Measurements from ENCODE around the gene PRKCB. TPM values are rescaled to one million over a fixed set of nuclear protein-coding genes. Genes with fewer than 3 reads are reported as not detected.

PRKCB gene
- total and polyA plus RNA-seq, 2 of the 8 experiments (the other 6 are each of a cell fraction or from before 2014, with no cell fraction given): 7.1 to 12.1 TPM

GRCh38 chr16:23859713-23860269 is 24.0 kb downstream of the PRKCB start:
- Histone ChIP-seq H2BK15ac (ENCODE audit: low read length) (no peak overlapping the region), H3K4ac (replicated peaks; ENCODE audit: insufficient read length, low read depth, low read length) (no peak overlapping the region), H2AK5ac (ENCODE audit: low read depth, low read length) (no peak overlapping the region), H3K23ac (ENCODE audit: insufficient read length) (no peak overlapping the region), H4K8ac (ENCODE audit: extremely low read depth, insufficient read depth, low read length) (no peak overlapping the region), H2BK20ac (ENCODE audit: low read length) (no peak overlapping the region), H3K36me3 (ENCODE audit: control insufficient read depth in 2 of 4, insufficient read depth in 4 of 4, low read length in 3 of 4) (no peaks in the 10 kb centered on the region; a peak in 2 of 8 replicates), H2BK12ac (ENCODE audit: low read depth, low read length) (no peak overlapping the region), H3K79me2 (ENCODE audit: control insufficient read depth in 1 of 2, insufficient read depth in 2 of 2, low read length in 2 of 2) (no peaks in the 10 kb centered on the region), H2BK5ac (ENCODE audit: low read depth, low read length) (no peak overlapping the region), H3K14ac (ENCODE audit: insufficient read length) (no peak overlapping the region), H2AFZ (ENCODE audit: low read length) (no peak overlapping the region), H4K20me1 (replicated peaks in 1 of 2; ENCODE audit: control insufficient read depth in 1 of 2, insufficient read depth in 2 of 2, low read length in 2 of 2) (peaks cover 0 to 4% of the 10 kb centered on the region in 2 experiments), H3K18ac (ENCODE audit: extremely low read depth, low read length) (no peak overlapping the region), H3K27me3 (replicated peaks in 1 of 4; ENCODE audit: control insufficient read depth in 3 of 4, extremely low read depth in 1 of 4, insufficient read depth in 3 of 4, low read length in 3 of 4) (peaks cover 5 to 28% (median 13%) of the 10 kb centered on the region in 4 experiments), H4K5ac (ENCODE audit: insufficient read length, low read depth, low read length) (no peak overlapping the region), H3K4me1 (replicated peaks in 1 of 4; ENCODE audit: control insufficient read depth in 3 of 4, insufficient read depth in 4 of 4, low read length in 3 of 4) (peaks cover 0 to 4% (median 2%) of the 10 kb centered on the region in 4 experiments; a peak in 2 of 7 replicates), H3K79me1 (ENCODE audit: low read depth, low read length) (no peaks in the 10 kb centered on the region), H3K9me3 (ENCODE audit: insufficient read depth in 2 of 2, low read depth in 1 of 2, low read length in 1 of 2) (no peaks in the 10 kb centered on the region), H3K9ac (replicated peaks in 1 of 4; ENCODE audit: extremely low read depth in 1 of 4, low read depth in 3 of 4, low read length in 3 of 4) (no peak overlapping the region), H3K56ac (replicated peaks; ENCODE audit: insufficient read length, low read depth, low read length) (no peak overlapping the region), H3K27ac (ENCODE audit: low read depth, low read length) (no peak overlapping the region), H3K23me2 (ENCODE audit: low read depth, low read length) (no peaks in the 10 kb centered on the region; the same call in 1 of the 2 replicates), H3K4me3 (ENCODE audit: extremely low read depth in 1 of 4, insufficient read depth in 2 of 4, low read depth in 3 of 4, low read length in 4 of 4) (no peak overlapping the region), H2BK120ac (replicated peaks; ENCODE audit: low read depth, low read length) (no peak overlapping the region), H4K91ac (replicated peaks; ENCODE audit: insufficient read length, low read length) (no peak overlapping the region), H3K4me2 (ENCODE audit: insufficient read depth in 1 of 2, low read depth in 2 of 2, low read length in 2 of 2) (no peak overlapping the region)
- DNase-seq (ENCODE audit: low read depth in 1 of 2, low spot score in 2 of 2) (no peak), FAIRE-seq (no peak)
- ChIA-PET CTCF (ENCODE audit: partially characterized antibody) (interaction anchor here (1.0 to 4.8 kb wide), 5 partner anchors 9 to 20 kb away, joined by 3 to 19 read pairs (median 7); no protein-coding TSS in a partner anchor), POLR2A (ENCODE audit: partially characterized antibody) (interaction anchor here (0.5 to 1.0 kb wide), 2 partner anchors 9 to 24 kb away, joined by 3 read pairs; partner anchors contain the start of gene PRKCB)
- TF ChIP-seq SAP30 (IDR thresholded peaks at IDR 0.05; ENCODE audit: insufficient read depth, insufficient replicate concordance, low read length): no peak
- WGBS, 2 experiments (ENCODE audit: extremely low coverage in 1 of 2, insufficient coverage in 1 of 2, insufficient read length in 1 of 2, insufficient replicate concordance in 2 of 2, low coverage in 1 of 2, low lambda C conversion rate in 2 of 2, missing lambda C conversion rate in 1 of 2): 97% methylated on average over 2 of the region's 2 CpGs; no CpG with 5 or more reads in 1 of the 2 experiments
